Measurements from ENCODE around the gene DGAT2. TPM values are rescaled to one million over a fixed set of nuclear protein-coding genes. Genes with fewer than 3 reads are reported as not detected.
"Not testable (repeated sequence)": the region's sequence is repeated elsewhere in the genome, so short reads cannot be mapped to it uniquely, and the experiment has no call there.

The DGAT2 gene
- total RNA-seq, 2 donors from 2014 or later: 9.3 to 38.6 TPM

- ATAC-seq (no peak), DNase-seq (no peak)
- H3K36me3 ChIP-seq (replicated peaks in 1 of 2; ENCODE audit: insufficient read depth in 1 of 2, low read depth in 2 of 2): no peaks in the 10 kb centered on the region
- no peaks in the 10 kb centered on the region for H3K9me3 ChIP-seq
- no peak overlapping the region for H3K27ac ChIP-seq
- H3K4me3 ChIP-seq: no peak overlapping the region
- no peak for TF ChIP-seq POLR2A (IDR thresholded peaks at IDR 0.05)
- no peak for TF ChIP-seq CTCF (IDR thresholded peaks at IDR 0.05)
- intact Hi-C loops (cut with DNase I): no loop called here
- WGBS, 2 donors: 83 to 92% methylated on average over 1 of the region's 1 CpG
- H3K27me3 ChIP-seq: no peaks in the 10 kb centered on the region
- H3K4me1 ChIP-seq: no peaks in the 10 kb centered on the region
These were observed 27.9 kb upstream of the DGAT2 start for GRCh38 chr11:75740681-75741080.

- ATAC-seq; H3K36me3 ChIP-seq (replicated peaks in 1 of 2; ENCODE audit: insufficient read depth in 1 of 2, low read depth in 2 of 2); H3K27ac ChIP-seq; intact Hi-C loops (cut with DNase I); H3K4me3 ChIP-seq; DNase-seq; H3K4me1 ChIP-seq; H3K27me3 ChIP-seq; H3K9me3 ChIP-seq: not testable (repeated sequence)
- WGBS, 2 donors: 96 to 97% methylated on average over 4 of the region's 4 CpGs
These were observed 25.4 kb upstream of the DGAT2 start for GRCh38 chr11:75743159-75743558.

- no peaks in the 10 kb centered on the region for H3K4me1 ChIP-seq
These were observed 24.6 kb upstream of the DGAT2 start for GRCh38 chr11:75743711-75744563.

GRCh38 chr11:75745807-75746206 lies 22.8 kb upstream of the DGAT2 start:
- DNase-seq (no peak), ATAC-seq (no peak)
- H3K4me1 ChIP-seq: no peaks in the 10 kb centered on the region
- no peaks in the 10 kb centered on the region for H3K36me3 ChIP-seq (replicated peaks in 1 of 2; ENCODE audit: insufficient read depth in 1 of 2, low read depth in 2 of 2)
- 81% methylated on average over 5 of the region's 5 CpGs for WGBS, 2 donors
- H3K27ac ChIP-seq: no peak overlapping the region
- no peak overlapping the region for H3K4me3 ChIP-seq
- intact Hi-C loops (cut with DNase I): no loop called here
- TF ChIP-seq POLR2A (IDR thresholded peaks at IDR 0.05) (no peak), CTCF (IDR thresholded peaks at IDR 0.05) (no peak)
- no peaks in the 10 kb centered on the region for H3K9me3 ChIP-seq
- no peaks in the 10 kb centered on the region for H3K27me3 ChIP-seq

More at GRCh38 chr11:75743711-75744563, 24.6 kb upstream of the DGAT2 start:
- H3K27me3 ChIP-seq: no peaks in the 10 kb centered on the region
- TF ChIP-seq CTCF (IDR thresholded peaks at IDR 0.05) (no peak), POLR2A (IDR thresholded peaks at IDR 0.05) (no peak)
- no peaks in the 10 kb centered on the region for H3K36me3 ChIP-seq (replicated peaks in 1 of 2; ENCODE audit: insufficient read depth in 1 of 2, low read depth in 2 of 2)
- intact Hi-C loops (cut with DNase I): no loop called here
- DNase-seq: peak in 1 of 4 donors; percentile 19
- no peak overlapping the region for H3K27ac ChIP-seq
- 62 to 66% methylated on average over 7 to 8 of the region's 9 CpGs for WGBS, 2 donors
- ATAC-seq: no peak
- H3K4me3 ChIP-seq: no peak overlapping the region
- H3K9me3 ChIP-seq: no peaks in the 10 kb centered on the region

DNA sequence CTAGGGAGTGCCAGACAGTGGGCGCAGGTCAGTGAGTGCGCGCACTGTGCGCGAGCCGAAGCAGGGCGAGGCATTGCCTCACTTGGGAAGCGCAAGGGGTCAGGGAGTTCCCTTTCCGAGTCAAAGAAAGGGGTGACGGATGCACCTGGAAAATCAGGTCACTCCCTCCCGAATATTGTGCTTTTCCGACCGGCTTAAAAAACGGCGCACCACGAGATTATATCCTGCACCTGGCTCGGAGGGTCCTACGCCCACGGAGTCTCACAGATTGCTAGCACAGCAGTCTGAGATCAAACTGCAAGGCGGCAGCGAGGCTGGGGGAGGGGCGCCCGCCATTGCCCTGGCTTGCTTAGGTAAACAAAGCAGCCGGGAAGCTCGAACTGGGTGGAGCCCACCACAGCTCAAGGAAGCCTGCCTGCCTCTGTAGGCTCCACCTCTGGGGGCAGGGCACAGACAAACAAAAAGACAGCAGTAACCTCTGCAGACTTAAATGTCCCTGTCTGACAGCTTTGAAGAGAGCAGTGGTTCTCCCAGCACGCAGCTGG lies 19.8 kb upstream of the DGAT2 start:
- H3K27me3 ChIP-seq; H3K4me1 ChIP-seq; H3K4me3 ChIP-seq; ATAC-seq; intact Hi-C loops (cut with DNase I); H3K36me3 ChIP-seq (replicated peaks in 1 of 2; ENCODE audit: insufficient read depth in 1 of 2, low read depth in 2 of 2); H3K27ac ChIP-seq; H3K9me3 ChIP-seq; DNase-seq: not testable (repeated sequence)
- whole genome bisulfite sequencing, 2 donors: 32 to 82% methylated on average over 14 to 15 of the region's 26 CpGs

GRCh38 chr11:75754933-75755332 lies 13.6 kb upstream of the DGAT2 start:
- intact Hi-C loops (cut with DNase I); H3K4me3 ChIP-seq; ATAC-seq; H3K9me3 ChIP-seq; DNase-seq; H3K36me3 ChIP-seq (replicated peaks in 1 of 2; ENCODE audit: insufficient read depth in 1 of 2, low read depth in 2 of 2); H3K27me3 ChIP-seq; H3K27ac ChIP-seq; H3K4me1 ChIP-seq: not testable (repeated sequence)

Measured in body of pancreas (tissue), 4 donors.